HepG2 (cell line): ENCODE data around the gene GPR32. TPM values are rescaled to one million over a fixed set of nuclear protein-coding genes. Genes with fewer than 3 reads are reported as not detected.
A peak's percentile ranks its signal among the peaks of the same experiment; 100 is the strongest.

Experiments
- ATAC-seq: fragments of 200-7000 bp; cut with Tn5 transposase; 3 replicates; pipeline ENCODE4 v1.9.1; 2020; ENCODE audit warnings: mild to moderate bottlenecking, moderate library complexity
- BruUV-seq: library from RNA; stranded (reverse); fragments of 400-500 nt; replicated peaks from 2 replicates; lab custom pipeline; 2021; lab: Mats Ljungman, UMichigan
- CTCF ChIA-PET: fragments of 300-600 bp; formaldehyde crosslinking; extraction: SDS; loops from one replicate; lab custom pipeline; 2021; ENCODE audit warnings: low total read pairs, inconsistent platforms, low intra/inter-chr PET ratio; lab: Yijun Ruan, JAX
- POLR2A ChIA-PET: fragments of 350-600 bp; sonication (Branson Sonifier 250); formaldehyde crosslinking; loops from one replicate; lab custom pipeline; 2020; ENCODE audit warnings: antibody characterized with exemption, inconsistent platforms; lab: Yijun Ruan, JAX
- DNase-seq: peaks from one replicate; pipeline ENCODE4 v3.0.0-alpha.2; 2015; ENCODE audit warnings: low spot score
- FAIRE-seq: peaks from 3 replicates; lab custom pipeline; 2011; peaks lifted over from hg19 to GRCh38; lab: Jason Lieb, UNC
- H2AFZ ChIP-seq: one replicate; pipeline ENCODE4 v1.6.1; 2011; ENCODE audit warnings: low read length, inconsistent platforms
- H3K27ac ChIP-seq: fragments of 300-600 bp; 3 replicates; pipeline ENCODE4 v1.8.0; 2011; ENCODE audit warnings: mixed run types, mild to moderate bottlenecking, mixed read lengths, low read length, inconsistent platforms; ENCODE audit not compliant: insufficient read depth; ENCODE audit errors: extremely low read length
- H3K27me3 ChIP-seq, 2 experiments: fragments of 200-600 bp in 1 of 2; 2 replicates in 1 of 2; 3 replicates in 1 of 2; pipeline versions ENCODE4 v1.6.0 to v1.8.0; 2011; ENCODE audit warnings: low read length in 2 of 2, mild to moderate bottlenecking in 2 of 2, moderate library complexity in 2 of 2, inconsistent platforms in 1 of 2; ENCODE audit not compliant: insufficient read depth in 2 of 2, control insufficient read depth in 1 of 2
- H3K36me3 ChIP-seq, 2 experiments: fragments of 200-600 bp in 1 of 2; replicated peaks in 1 of 2; 2 replicates in 1 of 2; 3 replicates in 1 of 2; pipeline versions ENCODE4 v1.5.1 to v1.8.0; 2011; ENCODE audit warnings: low read length in 2 of 2, inconsistent platforms in 1 of 2; ENCODE audit not compliant: insufficient read depth in 2 of 2, control insufficient read depth in 1 of 2
- H3K4me1 ChIP-seq: 2 replicates; pipeline ENCODE4 v1.5.1; 2012; ENCODE audit warnings: low read length, inconsistent platforms; ENCODE audit not compliant: insufficient read depth
- H3K4me2 ChIP-seq: 2 replicates; pipeline ENCODE4 v1.6.0; 2011; ENCODE audit warnings: low read depth, low read length, inconsistent platforms
- H3K4me3 ChIP-seq, 3 experiments: fragments of 200-600 bp in 1 of 3; sonication (generic), shearing (Covaris generic) in 1 of 3; replicated peaks in 1 of 3; 2 replicates each; pipeline ENCODE4 v1.5.1; 2011 to 2016; ENCODE audit warnings: low read length in 3 of 3, inconsistent platforms in 2 of 3, low read depth in 2 of 3, mild to moderate bottlenecking in 2 of 3, control low read depth in 1 of 3, mixed read lengths in 1 of 3; ENCODE audit not compliant: insufficient read depth in 1 of 3
- H3K79me2 ChIP-seq: one replicate; pipeline ENCODE4 v1.6.1; 2011; ENCODE audit warnings: low read length, inconsistent platforms; ENCODE audit not compliant: insufficient read depth
- H3K9ac ChIP-seq: 2 replicates; pipeline ENCODE4 v1.6.0; 2011; ENCODE audit warnings: mild to moderate bottlenecking, low read depth, low read length, inconsistent platforms; ENCODE audit not compliant: insufficient read depth
- H3K9me3 ChIP-seq: 2 replicates; pipeline ENCODE4 v1.5.1; 2012; ENCODE audit warnings: mild to moderate bottlenecking, low read length
- H4K20me1 ChIP-seq: 2 replicates; pipeline ENCODE4 v1.6.0; 2011; ENCODE audit warnings: inconsistent platforms, mild to moderate bottlenecking, low read length, moderate library complexity; ENCODE audit not compliant: insufficient read depth
- CBFB ChIP-seq: sonication (generic); formaldehyde crosslinking; IDR thresholded peaks from 2 replicates; pipeline ENCODE4 v1.4.0; 2020; ENCODE audit warnings: missing genetic modification reagents
- RFX1 ChIP-seq: fragments of 450-650 bp; IDR thresholded peaks from 2 replicates; pipeline ENCODE4 v1.6.1; 2017
- ZNF326 ChIP-seq: sonication (generic); formaldehyde crosslinking; IDR thresholded peaks from 2 replicates; pipeline ENCODE4 v1.4.0; 2020; ENCODE audit warnings: missing genetic modification reagents, borderline replicate concordance
- WGBS: methylation state at CpG from one replicate; pipeline ENCODE4 v1.1.6; 2017; ENCODE audit warnings: low lambda C conversion rate; 5-methylcytosine and 5-hydroxymethylcytosine counted together
- in situ Hi-C: cut with HindIII; loops from 2 replicates; pipeline ENCODE4 v1.10.0; 2017; ENCODE audit warnings: low pct_unique_long_range_greater_than_20kb; ENCODE audit not compliant: extremely low pct_ligation_motif_present
- intact Hi-C: fragments of 100-400 bp; cut with micrococcal nuclease; formaldehyde crosslinking; loops from one replicate; pipeline ENCODE4 v1.10.0; 2022; ENCODE audit not compliant: unreplicated experiment
- polyA plus RNA-seq, 8 experiments: library from polyadenylated mRNA; depleted of rRNA in 3 of 8; stranded (reverse) in 7 of 8; unstranded in 1 of 8; fragments of >200 nt; fragmentation: Illumina TruSeq in 4 of 8; extraction: Trizol in 4 of 8; gene quantifications; 2 replicates each; pipeline versions ENCODE4 v1.2.1 to v1.2.3, GENCODE V29; 2011 to 2016; ENCODE audit warnings: low read depth in 4 of 8, missing spikeins in 1 of 8, mixed read lengths in 1 of 8; ENCODE audit not compliant: insufficient read depth in 1 of 8
- total RNA-seq, 5 experiments: library from RNA; depleted of rRNA; stranded (reverse); fragments of >200 nt; fragmentation: Illumina TruSeq; extraction: Trizol; gene quantifications; 2 replicates each; pipeline ENCODE4 v1.2.3, GENCODE V29; 2016; ENCODE audit warnings: low read depth in 1 of 5
- TF ChIP-seq, protein P1 (sequence below): sonication (generic); formaldehyde crosslinking; IDR thresholded peaks from 2 replicates; pipeline ENCODE4 v1.8.1; 2022; ENCODE audit warnings: low read depth, mild to moderate bottlenecking, missing genetic modification reagents

Gene GPR32
- total and polyA plus RNA-seq, 2 of the 13 experiments (the other 11 are each of a cell fraction or from before 2014, with no cell fraction given), result not detected

DNA sequence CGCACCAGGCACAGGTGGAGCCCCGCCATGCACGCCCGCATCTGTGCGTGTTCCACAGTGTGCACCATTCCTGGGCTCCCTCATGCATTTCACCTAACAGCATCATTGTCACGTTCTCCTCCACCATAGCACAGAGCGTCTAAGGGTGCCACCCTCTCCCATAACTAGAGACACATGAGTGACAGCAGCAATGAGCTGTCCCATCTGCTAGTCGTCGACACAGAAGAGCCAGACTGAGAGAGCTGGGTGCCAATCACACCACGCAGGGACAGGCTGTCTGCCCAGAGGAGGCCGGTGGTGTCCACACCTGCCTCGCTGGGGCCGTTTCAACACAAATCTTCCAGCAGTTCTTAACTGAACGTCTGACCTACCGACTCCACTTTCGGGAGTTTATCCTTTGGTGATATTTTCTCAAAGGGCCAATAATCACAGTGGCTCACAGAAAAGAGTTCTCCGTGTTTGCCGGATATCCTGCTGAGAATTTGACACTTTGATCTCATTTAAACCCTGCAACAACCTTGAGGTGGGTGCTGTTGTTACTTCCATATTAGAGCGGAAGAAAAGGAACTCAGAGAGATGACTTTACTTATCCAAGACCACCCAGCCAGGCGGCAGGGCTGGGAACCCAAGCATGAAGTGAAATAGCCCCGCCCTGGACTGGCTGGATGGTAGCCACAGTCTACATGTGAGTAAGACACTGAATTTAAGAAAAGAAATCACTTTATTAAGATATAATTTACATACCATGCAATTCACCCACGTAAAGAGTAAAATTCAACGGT, 30.9 kb upstream of the GPR32 start (continued):
- TF ChIP-seq, protein P1, sequence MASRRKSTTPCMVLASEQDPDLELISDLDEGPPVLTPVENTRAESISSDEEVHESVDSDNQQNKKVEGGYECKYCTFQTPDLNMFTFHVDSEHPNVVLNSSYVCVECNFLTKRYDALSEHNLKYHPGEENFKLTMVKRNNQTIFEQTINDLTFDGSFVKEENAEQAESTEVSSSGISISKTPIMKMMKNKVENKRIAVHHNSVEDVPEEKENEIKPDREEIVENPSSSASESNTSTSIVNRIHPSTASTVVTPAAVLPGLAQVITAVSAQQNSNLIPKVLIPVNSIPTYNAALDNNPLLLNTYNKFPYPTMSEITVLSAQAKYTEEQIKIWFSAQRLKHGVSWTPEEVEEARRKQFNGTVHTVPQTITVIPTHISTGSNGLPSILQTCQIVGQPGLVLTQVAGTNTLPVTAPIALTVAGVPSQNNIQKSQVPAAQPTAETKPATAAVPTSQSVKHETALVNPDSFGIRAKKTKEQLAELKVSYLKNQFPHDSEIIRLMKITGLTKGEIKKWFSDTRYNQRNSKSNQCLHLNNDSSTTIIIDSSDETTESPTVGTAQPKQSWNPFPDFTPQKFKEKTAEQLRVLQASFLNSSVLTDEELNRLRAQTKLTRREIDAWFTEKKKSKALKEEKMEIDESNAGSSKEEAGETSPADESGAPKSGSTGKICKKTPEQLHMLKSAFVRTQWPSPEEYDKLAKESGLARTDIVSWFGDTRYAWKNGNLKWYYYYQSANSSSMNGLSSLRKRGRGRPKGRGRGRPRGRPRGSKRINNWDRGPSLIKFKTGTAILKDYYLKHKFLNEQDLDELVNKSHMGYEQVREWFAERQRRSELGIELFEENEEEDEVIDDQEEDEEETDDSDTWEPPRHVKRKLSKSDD (CRISPR knock-in tag), result no peak
- TF ChIP-seq CBFB (CRISPR knock-in tag), result no peak
- TF ChIP-seq, all 625 proteins: peak for 0

DNA sequence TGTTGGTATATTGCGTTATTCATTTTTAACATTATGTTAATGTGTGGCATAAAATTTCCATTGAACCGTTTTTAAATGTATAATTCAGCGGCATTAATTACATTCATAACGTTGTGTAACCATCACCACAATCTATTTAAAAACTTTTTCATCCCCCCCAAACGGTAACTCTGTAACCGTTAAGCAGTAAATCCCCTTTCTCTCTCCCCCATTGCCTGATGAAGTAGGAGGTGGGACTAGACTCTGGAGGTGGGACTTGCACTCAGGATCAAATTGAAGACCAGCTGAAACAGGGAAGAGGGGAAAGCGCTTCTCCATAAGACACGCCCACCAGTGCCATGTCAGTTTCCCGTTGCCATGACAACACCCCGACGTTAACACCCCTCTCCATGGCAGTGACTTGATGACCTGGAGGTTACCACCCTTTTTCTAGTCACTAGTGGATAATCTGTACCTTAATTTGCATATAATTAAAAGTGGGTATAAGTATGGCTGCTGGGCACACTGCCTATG, 30.3 kb upstream of the GPR32 start:
- Histone ChIP-seq H3K4me3 (no peak overlapping the region), H3K36me3 (no peaks in the 10 kb centered on the region), H3K9ac (no peak overlapping the region), H3K4me1 (no peaks in the 10 kb centered on the region), H3K4me2 (no peak overlapping the region), H3K27me3 (peaks cover 0 to 8% of the 10 kb centered on the region in 2 experiments; a peak in 2 of 5 replicates), H3K9me3 (no peaks in the 10 kb centered on the region), H3K27ac (no peak overlapping the region), H3K79me2 (no peaks in the 10 kb centered on the region), H2AFZ (no peak overlapping the region), H4K20me1 (no peaks in the 10 kb centered on the region)
- no peak for ATAC-seq
- TF ChIP-seq ZNF326 (CRISPR knock-in tag) (no peak), RFX1 (peak; percentile 49; the same call in 1 of the 2 replicates)
- WGBS, result 29% methylated on average over 11 of the region's 11 CpGs
- in situ Hi-C loops, result no loop called here
- intact Hi-C loops, result no loop called here
- CTCF ChIA-PET, result no interaction called here
- BruUV-seq, result no TSS peak
- POLR2A ChIA-PET, result no interaction called here
- no peak for DNase-seq
- no peak for FAIRE-seq
